HepG2 (cell line): Measurements from ENCODE around the gene DSCAM.

Experiments
- CBX5 ChIP-seq: sonication (generic); formaldehyde crosslinking; IDR thresholded peaks from 2 replicates; pipeline ENCODE4 v1.4.0; 2020; ENCODE audit warnings: missing genetic modification reagents, borderline replicate concordance
- CTCF ChIP-seq: sonication (generic); formaldehyde crosslinking; IDR thresholded peaks from 2 replicates; pipeline ENCODE4 v1.5.0; 2020; ENCODE audit warnings: mild to moderate bottlenecking, missing genetic modification reagents, moderate library complexity
- HDAC6 ChIP-seq: fragments of 200-600 bp; sonication (generic); IDR thresholded peaks from 2 replicates; pipeline ENCODE4 v1.7.0; 2017; ENCODE audit warnings: mild to moderate bottlenecking, antibody characterized with exemption, low read length, low read depth
- YY1 ChIP-seq: IDR thresholded peaks from 2 replicates; pipeline ENCODE4 v1.6.1; 2011; ENCODE audit warnings: low read length, low read depth, moderate library complexity, mild to moderate bottlenecking; ENCODE audit not compliant: insufficient read depth, insufficient replicate concordance
- ZNF317 ChIP-seq: sonication (generic); formaldehyde crosslinking; IDR thresholded peaks from 2 replicates; pipeline ENCODE4 v1.5.0; 2020; ENCODE audit warnings: mild to moderate bottlenecking, missing genetic modification reagents
- TF ChIP-seq, protein P1 (sequence below): IDR thresholded peaks from 2 replicates; pipeline ENCODE4 v1.6.1; 2016; ENCODE audit warnings: mild to moderate bottlenecking

DNA sequence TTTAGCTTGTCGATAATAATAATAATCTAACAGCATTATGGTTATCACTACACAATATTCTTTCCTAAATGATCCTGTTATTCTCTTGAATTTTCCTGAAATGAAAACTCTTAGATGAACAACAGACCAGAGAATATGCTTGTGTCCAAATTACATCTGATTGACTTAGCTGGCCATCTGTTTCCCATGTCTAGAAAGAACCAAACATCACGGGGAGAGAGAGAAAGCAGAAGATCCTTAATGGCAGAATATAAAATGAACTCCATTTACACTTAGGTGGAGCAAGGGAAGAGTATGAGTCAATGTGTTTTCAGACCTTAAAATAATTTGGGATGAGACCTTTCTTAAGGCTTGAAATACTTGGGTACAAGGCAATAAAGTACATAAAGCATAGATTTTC is 162.2 kb downstream of the DSCAM start:
- no peak for TF ChIP-seq YY1
- no peak for TF ChIP-seq HDAC6
- no peak for TF ChIP-seq ZNF317
- TF ChIP-seq CBX5 (CRISPR knock-in tag) = no peak
- TF ChIP-seq CTCF = no peak
- TF ChIP-seq, protein P1, sequence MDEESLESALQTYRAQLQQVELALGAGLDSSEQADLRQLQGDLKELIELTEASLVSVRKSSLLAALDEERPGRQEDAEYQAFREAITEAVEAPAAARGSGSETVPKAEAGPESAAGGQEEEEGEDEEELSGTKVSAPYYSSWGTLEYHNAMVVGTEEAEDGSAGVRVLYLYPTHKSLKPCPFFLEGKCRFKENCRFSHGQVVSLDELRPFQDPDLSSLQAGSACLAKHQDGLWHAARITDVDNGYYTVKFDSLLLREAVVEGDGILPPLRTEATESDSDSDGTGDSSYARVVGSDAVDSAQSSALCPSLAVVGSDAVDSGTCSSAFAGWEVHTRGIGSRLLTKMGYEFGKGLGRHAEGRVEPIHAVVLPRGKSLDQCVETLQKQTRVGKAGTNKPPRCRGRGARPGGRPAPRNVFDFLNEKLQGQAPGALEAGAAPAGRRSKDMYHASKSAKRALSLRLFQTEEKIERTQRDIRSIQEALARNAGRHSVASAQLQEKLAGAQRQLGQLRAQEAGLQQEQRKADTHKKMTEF (CRISPR knock-in tag) = no peak
